ENCODE data around the gene SLC4A5.

DNA sequence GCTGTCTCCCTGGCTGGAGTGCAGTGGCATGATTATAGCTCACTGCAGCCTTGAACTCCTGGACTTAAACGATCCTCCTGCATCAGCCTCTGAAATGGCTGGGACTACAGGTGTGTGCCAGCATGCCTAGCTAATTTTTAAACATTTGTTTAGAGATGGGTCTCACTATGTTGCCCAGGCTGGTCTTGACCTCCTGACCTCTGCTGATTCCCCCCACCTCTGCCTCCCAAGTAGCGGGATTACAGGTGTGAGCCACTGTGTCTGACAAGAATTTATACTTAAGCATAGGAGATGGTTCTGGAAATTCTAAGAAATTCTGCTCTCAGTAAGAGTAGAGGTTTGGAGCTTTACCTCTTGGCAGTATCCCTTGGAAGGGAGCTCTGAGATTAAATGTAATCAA is 126.6 kb downstream of the SLC4A5 start:
- TF ChIP-seq CTCF (IDR thresholded peaks at IDR 0.05) (no peak), POLR2A (IDR thresholded peaks at IDR 0.05) (no peak)

Measured in esophagus squamous epithelium (tissue), 4 donors.